Skeletal muscle satellite cell (primary cell): ENCODE results near the gene MSX1.

ENCODE experiments used
- H3K27me3 ChIP-seq: 2 replicates; pipeline ENCODE4 v1.7.0; 2013; ENCODE audit warnings: low read length; ENCODE audit not compliant: control insufficient read depth, insufficient read depth
- H3K36me3 ChIP-seq: 2 replicates; pipeline ENCODE4 v1.7.0; 2013; ENCODE audit warnings: mild to moderate bottlenecking, control low read depth, low read length; ENCODE audit not compliant: insufficient read depth
- H3K4me1 ChIP-seq: 2 replicates; pipeline ENCODE4 v1.7.0; 2013; ENCODE audit warnings: low read length; ENCODE audit not compliant: control insufficient read depth, insufficient read depth
- H3K4me2 ChIP-seq: 2 replicates; pipeline ENCODE4 v1.7.0; 2013; ENCODE audit warnings: mild to moderate bottlenecking, low read length
- H3K4me3 ChIP-seq: 2 replicates; pipeline ENCODE4 v1.7.0; 2013; ENCODE audit warnings: low read length
- H3K9ac ChIP-seq: 2 replicates; pipeline ENCODE4 v1.7.0; 2013; ENCODE audit warnings: mild to moderate bottlenecking, low read depth, low read length, moderate library complexity
- H3K9me3 ChIP-seq: replicated peaks from 2 replicates; pipeline ENCODE4 v1.7.0; 2013; ENCODE audit warnings: mild to moderate bottlenecking, control low read depth, low read length

MSX1 gene

GRCh38 chr4:4868040-4868757 lies 8.7 kb downstream of the MSX1 start:
- Histone ChIP-seq H3K27me3 (peaks cover 96% of the 10 kb centered on the region), H3K36me3 (no peaks in the 10 kb centered on the region), H3K4me2 (no peak overlapping the region), H3K9ac (no peak overlapping the region), H3K9me3 (no peaks in the 10 kb centered on the region), H3K4me3 (no peak overlapping the region), H3K4me1 (peaks cover 24% of the 10 kb centered on the region)

GRCh38 chr4:4868758-4869723 lies 9.6 kb downstream of the MSX1 start:
- H3K4me3 ChIP-seq: no peak overlapping the region
- H3K36me3 ChIP-seq: no peaks in the 10 kb centered on the region
- peaks cover 99% of the 10 kb centered on the region for H3K27me3 ChIP-seq
- no peak overlapping the region for H3K4me2 ChIP-seq
- no peaks in the 10 kb centered on the region for H3K9me3 ChIP-seq
- H3K4me1 ChIP-seq: peaks cover 24% of the 10 kb centered on the region
- no peak overlapping the region for H3K9ac ChIP-seq

- peaks cover 99% of the 10 kb centered on the region for H3K27me3 ChIP-seq
- H3K36me3 ChIP-seq: no peaks in the 10 kb centered on the region
- no peaks in the 10 kb centered on the region for H3K9me3 ChIP-seq
- H3K4me2 ChIP-seq: no peak overlapping the region
- no peak overlapping the region for H3K9ac ChIP-seq
- no peak overlapping the region for H3K4me3 ChIP-seq
- peaks cover 24% of the 10 kb centered on the region for H3K4me1 ChIP-seq
These were observed 10.5 kb downstream of the MSX1 start for GRCh38 chr4:4869731-4870571.

GRCh38 chr4:4870576-4871241 lies 11.2 kb downstream of the MSX1 start:
- peaks cover 99% of the 10 kb centered on the region for H3K27me3 ChIP-seq
- H3K4me2 ChIP-seq: no peak overlapping the region
- peaks cover 18% of the 10 kb centered on the region for H3K4me1 ChIP-seq
- H3K4me3 ChIP-seq: no peak overlapping the region
- no peak overlapping the region for H3K9ac ChIP-seq
- no peaks in the 10 kb centered on the region for H3K36me3 ChIP-seq
- no peaks in the 10 kb centered on the region for H3K9me3 ChIP-seq

GRCh38 chr4:4871242-4871572 lies 11.7 kb downstream of the MSX1 start:
- Histone ChIP-seq H3K4me3 (no peak overlapping the region), H3K9me3 (no peaks in the 10 kb centered on the region), H3K36me3 (no peaks in the 10 kb centered on the region), H3K9ac (no peak overlapping the region), H3K27me3 (peaks cover 97% of the 10 kb centered on the region), H3K4me2 (no peak overlapping the region), H3K4me1 (peaks cover 13% of the 10 kb centered on the region)

- peaks cover 92% of the 10 kb centered on the region for H3K27me3 ChIP-seq
- H3K9me3 ChIP-seq: no peaks in the 10 kb centered on the region
- no peak overlapping the region for H3K9ac ChIP-seq
These were observed 12.3 kb downstream of the MSX1 start for GRCh38 chr4:4871573-4872313.

GRCh38 chr4:4872314-4872903 lies 12.9 kb downstream of the MSX1 start:
- peaks cover 85% of the 10 kb centered on the region for H3K27me3 ChIP-seq
- no peak overlapping the region for H3K9ac ChIP-seq
- H3K4me3 ChIP-seq: no peak overlapping the region
- no peak overlapping the region for H3K4me2 ChIP-seq
- H3K9me3 ChIP-seq: no peaks in the 10 kb centered on the region
- H3K36me3 ChIP-seq: no peaks in the 10 kb centered on the region
- peaks cover 4% of the 10 kb centered on the region for H3K4me1 ChIP-seq

More at GRCh38 chr4:4871573-4872313, 12.3 kb downstream of the MSX1 start:
- H3K4me2 ChIP-seq: no peak overlapping the region
- no peak overlapping the region for H3K4me3 ChIP-seq
- peaks cover 8% of the 10 kb centered on the region for H3K4me1 ChIP-seq
- H3K36me3 ChIP-seq: no peaks in the 10 kb centered on the region

- Histone ChIP-seq H3K4me3 (no peak overlapping the region), H3K9ac (no peak overlapping the region), H3K4me2 (no peak overlapping the region), H3K9me3 (no peaks in the 10 kb centered on the region), H3K4me1 (peaks cover 4% of the 10 kb centered on the region), H3K36me3 (no peaks in the 10 kb centered on the region), H3K27me3 (peaks cover 77% of the 10 kb centered on the region)
These were observed 13.7 kb downstream of the MSX1 start for GRCh38 chr4:4873203-4873602.

- peaks cover 4% of the 10 kb centered on the region for H3K4me1 ChIP-seq
These were observed 14.8 kb downstream of the MSX1 start for GRCh38 chr4:4874254-4874653.

GRCh38 chr4:4875147-4875546 lies 15.7 kb downstream of the MSX1 start:
- no peaks in the 10 kb centered on the region for H3K9me3 ChIP-seq
- no peak overlapping the region for H3K9ac ChIP-seq
- peaks cover 64% of the 10 kb centered on the region for H3K27me3 ChIP-seq
- no peaks in the 10 kb centered on the region for H3K36me3 ChIP-seq
- H3K4me2 ChIP-seq: no peak overlapping the region
- no peak overlapping the region for H3K4me3 ChIP-seq
- peaks cover 4% of the 10 kb centered on the region for H3K4me1 ChIP-seq

More at GRCh38 chr4:4874254-4874653, 14.8 kb downstream of the MSX1 start:
- Histone ChIP-seq H3K9ac (no peak overlapping the region), H3K9me3 (no peaks in the 10 kb centered on the region), H3K27me3 (peaks cover 73% of the 10 kb centered on the region), H3K36me3 (no peaks in the 10 kb centered on the region), H3K4me3 (no peak overlapping the region), H3K4me2 (no peak overlapping the region)
